IPS-NIHi7 (cell line): ENCODE results near the gene MEIS3.
"Not testable (repeated sequence)": the region's sequence is repeated elsewhere in the genome, so short reads cannot be mapped to it uniquely, and the experiment has no call there.

Source experiments
- DNase-seq: peaks from one replicate; pipeline ENCODE4 v3.0.0; 2012; ENCODE audit warnings: mixed read lengths; ENCODE audit errors: extremely low spot score

The MEIS3 gene

GRCh38 chr19:47416643-47416985, 2.7 kb downstream of the MEIS3 start:
- DNase-seq, result no peak

DNA sequence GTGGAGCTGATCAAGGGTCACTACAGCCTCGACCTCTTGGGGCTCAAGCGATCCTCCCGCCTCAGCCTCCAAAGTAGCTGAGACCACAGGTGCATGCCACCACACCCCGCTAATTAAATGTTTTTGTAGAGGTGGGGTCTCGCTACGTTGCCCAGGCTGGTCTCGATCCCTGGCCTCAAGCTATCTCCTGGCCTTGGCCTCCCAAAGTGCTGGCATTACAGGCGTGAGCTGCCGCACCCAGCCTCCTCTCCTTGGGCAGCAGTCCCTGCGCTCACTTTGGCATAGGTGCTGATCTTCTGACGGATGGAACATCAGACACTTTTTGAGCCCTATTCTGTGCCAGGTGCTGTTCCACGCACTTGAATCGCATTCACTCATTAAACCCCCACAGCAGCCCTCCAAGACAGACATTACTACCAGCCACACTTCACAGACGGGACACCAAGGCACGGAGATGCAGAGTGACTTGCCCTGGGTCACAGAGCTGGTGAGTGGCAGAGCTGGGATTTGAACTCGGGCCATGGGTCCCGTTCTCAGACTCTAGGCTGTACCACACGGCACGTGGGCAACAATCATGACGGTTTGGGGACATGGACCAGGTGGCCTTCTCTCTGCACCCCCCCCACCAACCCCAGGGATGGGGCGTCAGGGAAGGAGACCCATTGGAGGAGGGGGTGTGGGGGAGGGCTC, 3.2 kb downstream of the MEIS3 start:
- no peak for DNase-seq

- DNase-seq, result peak; percentile 56
Measured at GRCh38 chr19:47414469-47414868, 4.9 kb downstream of the MEIS3 start.

- DNase-seq, result no peak
Measured at GRCh38 chr19:47413941-47414340, 5.4 kb downstream of the MEIS3 start.

DNA sequence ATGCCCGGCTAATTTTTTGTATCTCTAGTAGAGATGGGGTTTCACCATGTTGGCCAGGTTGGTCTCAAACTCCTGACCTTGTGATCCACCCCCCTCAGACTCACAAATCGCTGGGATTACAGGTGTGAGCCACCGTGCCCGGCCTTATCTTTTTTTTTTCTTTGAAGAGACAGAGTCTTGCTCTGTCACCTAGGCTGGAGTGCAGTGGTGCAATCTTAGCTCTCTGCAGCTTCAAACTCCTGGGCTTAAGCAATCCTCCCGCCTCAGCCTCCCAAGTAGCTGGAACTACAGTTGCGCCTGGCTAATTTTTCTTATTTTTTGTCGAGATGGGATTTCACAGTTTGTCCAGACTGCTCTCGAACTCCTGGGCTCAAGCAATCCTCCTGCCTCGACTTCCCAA, 7.6 kb downstream of the MEIS3 start:
- not testable (repeated sequence) for DNase-seq

- DNase-seq, result no peak
Measured at GRCh38 chr19:47411101-47411500, 8.2 kb downstream of the MEIS3 start.

DNA sequence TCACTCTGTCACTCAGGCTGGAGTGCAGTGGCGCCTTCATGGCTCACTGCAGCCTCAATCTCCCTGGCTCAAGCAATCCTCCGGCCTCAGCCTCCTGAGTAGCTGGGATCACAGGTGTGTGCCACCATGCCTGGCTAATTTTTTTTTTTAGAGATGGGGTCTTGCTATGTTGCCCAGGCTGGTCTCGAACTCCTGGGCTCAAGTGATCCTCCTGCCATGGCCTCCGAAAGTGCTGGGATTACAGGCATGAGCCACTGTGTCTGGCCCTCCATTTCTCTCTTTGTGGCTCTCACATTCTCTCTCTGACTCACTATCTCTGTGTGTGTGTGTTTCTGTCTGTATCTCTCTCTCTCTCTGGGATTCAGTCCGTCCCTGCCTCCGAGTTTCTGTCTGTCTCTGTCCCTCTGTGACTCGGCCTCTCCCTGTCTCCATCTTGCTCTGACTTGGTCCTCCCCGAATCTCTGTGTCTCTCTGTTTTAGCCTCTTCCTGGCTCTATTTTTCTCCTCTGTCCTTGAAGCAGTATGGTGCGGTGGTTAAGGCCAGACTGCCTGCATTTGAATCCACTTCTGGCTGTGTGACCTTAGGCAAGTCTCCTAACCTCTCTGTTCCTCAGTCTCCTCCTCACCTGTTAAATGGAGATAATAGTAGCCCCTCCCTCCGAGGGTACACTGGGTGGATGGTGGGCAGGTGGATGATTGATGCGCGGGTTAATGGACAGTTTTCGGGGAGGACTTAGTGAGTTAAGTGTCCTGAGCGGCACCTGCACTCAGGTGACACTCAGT, 11.0 kb downstream of the MEIS3 start:
- no peak for DNase-seq

DNA sequence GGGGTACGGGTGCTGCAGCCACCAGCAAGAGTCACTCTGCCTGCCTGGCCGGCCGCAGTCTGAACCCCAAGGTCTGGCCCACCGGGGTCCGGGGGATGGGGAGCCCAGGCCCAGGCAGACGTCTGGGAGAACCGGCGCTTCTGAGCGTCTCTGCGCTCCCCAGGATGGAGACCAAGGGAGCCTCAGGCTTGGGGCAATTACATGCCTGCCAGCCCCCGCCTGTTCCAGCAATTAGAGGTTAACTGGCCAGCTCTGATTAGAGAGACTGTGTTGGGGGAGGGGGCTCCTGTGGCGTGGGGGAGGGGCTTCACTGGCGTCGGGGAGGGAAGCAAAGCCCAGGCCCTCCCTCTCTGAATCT, 11.9 kb downstream of the MEIS3 start:
- DNase-seq, result peak; percentile 48

DNA sequence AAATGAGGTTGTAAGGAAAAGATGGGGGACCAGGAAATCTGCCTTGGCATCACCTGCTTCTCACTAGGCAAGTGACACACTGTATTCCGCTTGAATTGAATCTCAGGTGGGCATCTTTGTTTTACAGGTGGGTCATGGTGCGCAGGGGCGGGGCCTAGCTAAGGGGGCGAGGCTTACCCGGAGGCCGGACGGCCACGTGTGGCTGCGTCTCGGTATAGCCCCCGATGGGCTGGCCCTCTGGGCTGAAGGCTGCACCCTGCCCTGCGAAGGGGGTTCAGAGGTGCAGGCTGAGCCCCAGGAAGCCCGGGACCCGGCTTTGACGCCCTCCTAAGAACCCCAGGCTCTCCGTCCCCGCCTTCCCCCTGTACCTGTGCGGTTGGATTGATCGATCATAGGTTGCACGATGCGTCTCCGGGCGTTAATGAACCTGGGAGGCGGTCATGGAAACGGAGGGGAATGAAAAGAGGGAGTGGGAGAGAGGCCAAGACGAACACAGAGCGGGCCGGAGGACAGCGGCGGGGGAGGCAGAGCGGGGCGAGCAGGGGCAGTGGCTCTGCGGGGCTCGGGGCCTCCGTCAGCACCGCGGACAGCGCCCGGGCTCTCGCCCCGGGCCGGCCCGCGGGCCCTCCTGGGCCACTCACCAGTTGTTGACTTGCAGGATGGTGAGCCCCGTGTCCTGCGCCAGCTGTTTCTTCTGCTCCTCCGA, 12.5 kb downstream of the MEIS3 start:
- DNase-seq, result peak; percentile 91

DNA sequence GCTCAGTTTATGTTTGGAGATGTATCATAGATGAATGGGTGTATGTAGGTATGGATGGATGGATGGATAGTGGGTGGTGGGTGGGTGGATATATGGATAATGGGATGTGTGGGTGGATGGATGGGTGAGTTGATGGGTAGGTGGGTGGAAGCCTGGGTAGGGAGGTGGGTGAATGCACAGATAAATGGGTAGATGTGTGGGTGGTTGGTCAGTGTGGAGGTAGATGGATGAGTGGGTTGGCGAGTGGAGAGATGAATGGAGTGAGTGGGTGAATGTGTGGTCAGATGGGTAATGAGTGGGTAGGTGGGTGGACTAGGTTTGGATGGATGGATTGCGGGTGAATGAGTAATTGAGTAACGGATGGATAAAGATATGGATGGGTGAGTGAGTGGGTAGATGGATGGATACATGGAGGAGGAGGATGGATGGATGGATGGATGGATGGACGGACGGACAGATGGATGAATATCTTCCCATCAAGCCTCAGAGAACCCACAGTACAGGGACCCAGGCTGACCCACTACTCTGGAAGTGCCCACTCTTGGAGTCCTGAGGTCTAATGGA, 13.4 kb downstream of the MEIS3 start:
- no peak for DNase-seq

GRCh38 chr19:47405197-47405550, 14.2 kb downstream of the MEIS3 start:
- no peak for DNase-seq

GRCh38 chr19:47404334-47405196, 14.8 kb downstream of the MEIS3 start:
- DNase-seq, result no peak

DNA sequence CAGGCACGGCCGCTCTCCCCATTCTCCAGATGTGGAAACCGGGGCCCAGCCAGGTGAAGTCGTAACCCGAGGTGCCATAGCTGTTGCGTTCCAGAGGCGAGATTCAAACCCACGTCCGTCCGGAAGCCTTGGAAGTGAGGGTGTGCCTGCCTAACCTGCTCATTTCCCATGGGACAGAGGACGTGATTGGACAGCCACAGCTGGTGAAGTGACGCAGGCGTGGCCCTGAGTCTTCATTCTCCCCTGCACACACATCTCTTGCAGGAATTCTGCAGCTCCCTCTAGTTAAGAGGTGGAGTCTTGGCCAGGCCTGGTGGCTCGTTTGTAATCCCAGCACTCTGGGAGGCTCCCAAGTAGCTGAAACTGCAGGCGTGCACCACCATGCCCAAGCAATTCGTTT, 16.8 kb downstream of the MEIS3 start:
- DNase-seq, result no peak

DNA sequence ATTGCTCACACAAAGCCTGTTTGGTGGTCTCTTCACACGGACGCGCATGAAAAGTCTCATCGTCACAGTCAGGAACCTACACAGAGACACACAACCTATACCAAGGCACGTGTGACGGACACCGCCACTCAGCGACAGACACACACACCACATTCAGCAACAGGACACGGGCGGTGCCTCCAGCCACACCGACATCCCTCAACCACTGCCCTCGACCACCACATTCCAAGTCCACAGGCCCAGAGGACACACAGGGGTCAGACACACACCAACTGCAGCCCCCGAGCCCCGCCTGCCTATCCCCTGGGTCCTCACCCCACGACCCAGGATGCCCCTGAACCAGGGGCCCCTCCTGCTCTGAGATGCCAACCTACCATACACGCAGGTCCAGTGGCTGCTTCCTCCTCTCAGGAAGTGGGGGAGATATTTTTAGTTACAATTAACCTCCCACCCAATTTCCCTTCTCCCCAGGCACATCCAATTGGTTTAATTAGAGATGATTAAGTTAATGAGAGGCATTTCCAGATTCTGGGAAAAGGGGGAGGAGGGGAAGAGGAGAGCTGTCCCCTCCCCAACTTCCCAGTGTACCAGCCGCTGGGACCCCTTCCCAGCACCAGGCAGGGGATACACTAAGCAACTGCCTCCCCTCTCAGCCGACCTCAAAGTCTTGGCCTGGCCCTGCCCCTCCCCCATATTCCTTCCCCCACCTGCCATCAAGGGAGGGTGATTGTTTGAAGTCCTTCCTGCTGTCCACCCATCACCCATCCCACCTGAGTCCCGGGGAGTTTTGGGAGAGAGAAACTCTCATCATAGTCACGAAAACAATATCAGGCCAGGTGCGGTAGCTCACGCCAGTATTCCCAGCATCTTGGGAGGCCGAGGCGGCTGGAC, 20.4 kb downstream of the MEIS3 start:
- no peak for DNase-seq

DNA sequence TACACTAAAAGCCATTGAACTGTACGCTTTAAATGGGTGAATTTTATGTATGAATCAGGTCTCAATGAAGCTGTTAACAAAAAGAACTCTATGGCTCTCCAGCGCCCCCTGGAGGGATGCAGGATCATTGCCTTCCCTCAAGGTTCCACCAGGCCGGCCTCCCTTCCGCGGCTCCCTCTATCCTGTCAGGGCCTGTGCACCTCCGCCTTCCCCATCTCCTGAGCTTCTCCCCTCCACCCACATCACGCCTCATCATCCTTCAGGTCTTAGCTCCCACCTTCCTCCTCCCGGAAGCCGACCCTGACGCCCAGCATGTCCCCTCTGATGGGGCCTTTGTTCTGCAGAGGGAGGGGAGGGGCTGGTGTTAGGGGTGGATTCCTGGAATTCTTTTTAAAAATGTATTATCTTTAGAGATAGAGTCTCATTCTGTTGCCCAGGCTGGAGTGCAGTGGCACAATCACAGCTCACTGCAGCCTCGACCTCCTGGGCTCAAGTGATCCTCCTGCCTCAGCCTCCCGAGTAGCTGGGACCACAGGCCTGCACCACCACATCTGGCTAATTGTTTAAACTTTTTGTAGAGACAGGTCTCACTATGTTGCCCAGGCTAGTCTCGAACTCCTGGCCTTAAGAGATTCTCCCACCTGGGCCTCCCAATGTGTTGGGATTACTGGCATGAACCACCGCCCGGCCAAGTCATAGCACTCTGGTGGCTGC, 27.7 kb downstream of the MEIS3 start:
- peak; percentile 88 for DNase-seq

DNA sequence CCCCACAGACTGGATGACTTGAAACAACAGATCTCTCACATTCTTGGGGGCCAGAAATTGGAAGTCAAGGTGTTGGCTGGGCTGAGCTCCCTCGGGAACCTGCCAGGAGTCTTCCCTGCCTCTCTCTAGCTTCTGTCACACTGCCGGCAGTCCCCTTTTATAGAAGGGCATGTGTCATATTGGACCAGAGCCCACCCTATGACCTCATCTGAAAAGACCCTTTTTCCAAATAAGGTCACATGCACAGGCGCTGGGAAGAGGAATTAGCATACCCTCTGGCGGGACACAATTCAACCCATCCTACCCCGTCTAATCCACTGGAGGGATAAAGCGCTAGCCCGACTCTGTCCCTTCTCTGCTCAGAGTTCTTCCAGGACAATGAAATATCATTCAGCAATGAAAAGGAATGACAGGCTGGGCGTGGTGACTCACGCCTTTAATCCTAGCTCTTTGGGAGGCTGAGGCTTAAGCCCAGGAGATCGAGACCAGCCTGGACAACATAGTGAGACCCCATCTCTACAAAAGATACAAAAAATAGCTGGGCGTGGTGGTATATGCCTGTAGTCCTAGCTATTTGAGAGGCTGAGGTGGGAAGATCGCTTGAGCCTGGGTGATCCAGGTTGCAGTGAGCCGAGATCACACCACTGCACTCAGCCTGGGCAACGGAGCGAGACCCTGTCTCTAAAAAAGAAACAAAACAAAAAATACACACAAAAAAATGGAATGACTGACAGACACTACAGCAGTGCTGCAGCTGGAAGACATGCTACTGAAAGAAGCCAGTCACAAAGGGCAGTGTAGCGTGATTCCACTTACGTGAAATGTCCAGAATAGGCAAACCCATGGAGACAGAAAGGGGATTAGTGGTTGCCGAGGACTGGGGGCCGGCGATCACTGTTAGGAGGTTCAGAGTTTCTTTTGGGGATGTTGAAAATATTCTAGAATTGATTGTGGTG, 28.5 kb downstream of the MEIS3 start:
- no peak for DNase-seq

DNA sequence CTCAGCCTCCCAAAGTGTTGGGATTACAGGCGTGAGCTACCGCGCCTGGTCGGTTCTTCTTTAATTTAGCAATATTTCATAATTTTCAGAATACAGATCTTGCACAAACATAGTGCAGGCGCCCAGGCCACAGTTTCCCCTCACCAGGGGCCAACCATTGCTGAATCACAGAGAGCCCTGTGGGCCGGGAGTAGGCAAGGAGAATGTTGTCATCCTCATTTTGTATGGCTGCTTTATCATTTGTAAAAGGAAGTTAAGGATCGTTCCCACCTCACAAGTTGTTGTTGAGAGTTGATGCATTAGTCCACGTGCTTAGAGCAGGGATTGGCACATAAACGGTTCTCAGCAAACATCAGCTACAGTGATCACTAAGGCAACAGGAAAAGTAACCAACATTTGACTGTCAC, 30.2 kb downstream of the MEIS3 start:
- DNase-seq, result no peak

GRCh38 chr19:47388721-47389120, 30.6 kb downstream of the MEIS3 start:
- not testable (repeated sequence) for DNase-seq

DNA sequence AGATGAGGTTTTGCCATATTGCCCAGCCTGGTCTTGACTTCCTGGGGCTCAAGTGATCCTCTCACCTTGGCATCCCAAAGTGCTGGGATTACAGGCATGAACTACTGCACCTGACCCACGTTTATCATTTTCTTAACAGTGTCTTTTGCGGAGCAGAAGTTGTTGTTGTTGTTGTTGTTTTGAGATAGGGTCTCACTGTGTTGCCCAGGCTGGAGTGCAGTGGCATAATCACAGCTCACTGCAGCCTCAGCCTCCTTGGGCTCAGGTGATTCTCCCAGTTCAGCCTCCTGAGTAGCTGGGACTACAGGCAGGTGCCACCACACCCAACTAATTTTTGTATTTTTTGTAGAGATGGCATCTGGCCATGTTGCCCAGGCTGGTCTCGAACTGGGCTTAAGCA, 31.7 kb downstream of the MEIS3 start:
- DNase-seq, result not testable (repeated sequence)
